HepG2 (cell line): Measurements from ENCODE around the gene ARL3. TPM values are rescaled to one million over a fixed set of nuclear protein-coding genes. Genes with fewer than 3 reads are reported as not detected.

ENCODE experiments used
- ELF3 ChIP-seq: IDR thresholded peaks from 2 replicates; pipeline ENCODE4 v1.6.1; 2016; ENCODE audit warnings: missing genetic modification reagents, missing compliant biosample characterization
- FIP1L1 ChIP-seq: fragments of 200-400 bp; formaldehyde crosslinking; IDR thresholded peaks from 2 replicates; pipeline ENCODE4 v1.6.1; 2018; ENCODE audit warnings: low read depth, mild to moderate bottlenecking, low read length, moderate library complexity, borderline replicate concordance; ENCODE audit not compliant: insufficient read depth
- FOXC1 ChIP-seq: sonication (generic); formaldehyde crosslinking; IDR thresholded peaks from 2 replicates; pipeline ENCODE4 v1.8.0; 2022; ENCODE audit warnings: mild to moderate bottlenecking, missing genetic modification reagents, borderline replicate concordance
- MAF1 ChIP-seq: sonication (generic); formaldehyde crosslinking; IDR thresholded peaks from 2 replicates; pipeline ENCODE4 v1.5.0; 2020; ENCODE audit warnings: missing genetic modification reagents, borderline replicate concordance
- MNT ChIP-seq: fragments of 450-650 bp; IDR thresholded peaks from 2 replicates; pipeline ENCODE4 v1.6.1; 2016
- NCOR1 ChIP-seq: fragments of 200-600 bp; sonication (generic); IDR thresholded peaks from 2 replicates; pipeline ENCODE4 v1.7.0; 2017; ENCODE audit warnings: antibody characterized with exemption, low read length, borderline replicate concordance
- RARA ChIP-seq: IDR thresholded peaks from 2 replicates; pipeline ENCODE4 v1.6.1; 2016; ENCODE audit warnings: missing genetic modification reagents, missing compliant biosample characterization
- REXO4 ChIP-seq: sonication (generic); formaldehyde crosslinking; IDR thresholded peaks from 2 replicates; pipeline ENCODE4 v1.8.0; 2022; ENCODE audit warnings: missing genetic modification reagents, mild to moderate bottlenecking, borderline replicate concordance
- TBL1XR1 ChIP-seq: fragments of 150-350 bp; IDR thresholded peaks from 2 replicates; pipeline ENCODE4 v1.6.1; 2014; ENCODE audit warnings: borderline replicate concordance, low read length; ENCODE audit not compliant: partially characterized antibody
- ZBTB25 ChIP-seq: IDR thresholded peaks from 2 replicates; pipeline ENCODE4 v1.6.1; 2018; ENCODE audit warnings: missing genetic modification reagents
- ZFP1 ChIP-seq: IDR thresholded peaks from 2 replicates; pipeline ENCODE4 v1.6.1; 2016
- ZMAT3 ChIP-seq: sonication (generic); formaldehyde crosslinking; conservative IDR thresholded peaks from 2 replicates; pipeline ENCODE4 v1.7.0; 2021; ENCODE audit warnings: missing genetic modification reagents
- ZMYM4 ChIP-seq: sonication (generic); formaldehyde crosslinking; IDR thresholded peaks from 2 replicates; pipeline ENCODE4 v1.8.1; 2023; ENCODE audit warnings: mild to moderate bottlenecking, missing genetic modification reagents
- ZNF589 ChIP-seq: sonication (generic); formaldehyde crosslinking; conservative IDR thresholded peaks from 2 replicates; pipeline ENCODE4 v1.8.0; 2022; ENCODE audit warnings: mild to moderate bottlenecking, moderate library complexity, missing genetic modification reagents
- ZNF646 ChIP-seq: sonication (generic); formaldehyde crosslinking; IDR thresholded peaks from 2 replicates; pipeline ENCODE4 v1.9.0; 2021; ENCODE audit warnings: mild to moderate bottlenecking, missing genetic modification reagents
- polyA plus RNA-seq, 8 experiments: library from polyadenylated mRNA; depleted of rRNA in 3 of 8; stranded (reverse) in 7 of 8; unstranded in 1 of 8; fragments of >200 nt; fragmentation: Illumina TruSeq in 4 of 8; extraction: Trizol in 4 of 8; gene quantifications; 2 replicates each; pipeline versions ENCODE4 v1.2.1 to v1.2.3, GENCODE V29; 2011 to 2016; ENCODE audit warnings: low read depth in 4 of 8, missing spikeins in 1 of 8, mixed read lengths in 1 of 8; ENCODE audit not compliant: insufficient read depth in 1 of 8
- total RNA-seq, 5 experiments: library from RNA; depleted of rRNA; stranded (reverse); fragments of >200 nt; fragmentation: Illumina TruSeq; extraction: Trizol; gene quantifications; 2 replicates each; pipeline ENCODE4 v1.2.3, GENCODE V29; 2016; ENCODE audit warnings: low read depth in 1 of 5
- TF ChIP-seq, protein P1 (sequence below): IDR thresholded peaks from 2 replicates; pipeline ENCODE4 v1.6.1; 2016; ENCODE audit warnings: control low read depth
- TF ChIP-seq, protein P2 (sequence below): sonication (generic); formaldehyde crosslinking; IDR thresholded peaks from 2 replicates; pipeline ENCODE4 v1.4.0; 2020; ENCODE audit warnings: missing genetic modification reagents, borderline replicate concordance

Gene ARL3
- total and polyA plus RNA-seq, 2 of the 13 experiments (the other 11 are each of a cell fraction or from before 2014, with no cell fraction given) = 5.2 to 6.6 TPM

DNA sequence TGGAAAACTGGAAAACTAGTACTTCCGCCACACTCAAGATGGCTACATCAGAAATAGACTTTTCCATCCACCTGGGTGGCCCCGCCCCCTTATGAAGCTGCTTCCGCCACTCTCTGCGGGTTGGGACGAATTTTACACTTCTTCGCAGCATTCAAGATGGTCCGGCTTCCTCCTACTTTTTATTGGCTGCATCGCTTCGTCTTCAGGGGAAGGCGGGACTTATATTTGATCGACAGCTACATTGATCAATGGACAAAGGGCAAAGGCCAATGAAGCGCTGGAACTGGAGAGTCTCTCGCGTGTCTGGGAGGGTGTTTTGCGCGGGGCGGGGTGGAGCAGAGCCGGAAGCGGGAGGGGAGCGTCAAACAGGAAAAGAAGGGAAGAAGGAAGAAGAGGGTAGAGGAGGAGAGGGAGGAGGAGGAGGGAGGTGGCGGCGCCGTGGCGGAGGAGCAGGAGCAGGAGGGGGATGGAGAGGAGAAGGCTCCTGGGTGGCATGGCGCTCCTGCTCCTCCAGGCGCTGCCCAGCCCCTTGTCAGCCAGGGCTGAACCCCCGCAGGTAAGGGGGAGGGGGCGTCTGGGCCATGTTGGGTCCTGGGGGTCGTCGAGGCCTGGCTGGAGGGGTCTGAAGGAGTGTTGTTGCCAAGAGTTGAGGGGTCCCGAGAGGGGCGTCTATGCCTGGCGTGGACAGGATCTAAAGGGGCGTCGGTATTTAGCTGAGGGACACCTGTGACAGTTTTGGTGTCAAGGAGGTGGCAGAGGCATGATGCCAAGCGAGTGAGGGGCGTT, 29.6 kb upstream of the ARL3 start, which contains the start of gene WBP1L (continued):
- TF ChIP-seq NCOR1 (peak; percentile 79; the same call in 1 of the 2 replicates), ELF3 (peak; percentile 88), ZNF589 (CRISPR knock-in tag) (no peak), REXO4 (no peak), RARA (no peak), MAF1 (CRISPR knock-in tag) (no peak), FIP1L1 (peak; percentile 82; the same call in 1 of the 2 replicates), MNT (0 out of 2 replicates have a peak, but pooled peaks have one; percentile 14), ZFP1 (CRISPR knock-in tag) (peak; percentile 41; the same call in 1 of the 2 replicates), TBL1XR1 (no peak), ZMAT3 (no peak), FOXC1 (CRISPR knock-in tag) (0 out of 2 replicates have a peak, but pooled peaks have one; percentile 56), ZNF646 (no peak), ZMYM4 (CRISPR knock-in tag) (peak; percentile 76), ZBTB25 (CRISPR knock-in tag) (0 out of 2 replicates have a peak, but pooled peaks have one; percentile 43)
- TF ChIP-seq, protein P1, sequence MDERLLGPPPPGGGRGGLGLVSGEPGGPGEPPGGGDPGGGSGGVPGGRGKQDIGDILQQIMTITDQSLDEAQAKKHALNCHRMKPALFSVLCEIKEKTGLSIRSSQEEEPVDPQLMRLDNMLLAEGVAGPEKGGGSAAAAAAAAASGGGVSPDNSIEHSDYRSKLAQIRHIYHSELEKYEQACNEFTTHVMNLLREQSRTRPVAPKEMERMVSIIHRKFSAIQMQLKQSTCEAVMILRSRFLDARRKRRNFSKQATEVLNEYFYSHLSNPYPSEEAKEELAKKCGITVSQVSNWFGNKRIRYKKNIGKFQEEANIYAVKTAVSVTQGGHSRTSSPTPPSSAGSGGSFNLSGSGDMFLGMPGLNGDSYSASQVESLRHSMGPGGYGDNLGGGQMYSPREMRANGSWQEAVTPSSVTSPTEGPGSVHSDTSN (CRISPR knock-in tag) = peak; percentile 97
- TF ChIP-seq, protein P2, sequence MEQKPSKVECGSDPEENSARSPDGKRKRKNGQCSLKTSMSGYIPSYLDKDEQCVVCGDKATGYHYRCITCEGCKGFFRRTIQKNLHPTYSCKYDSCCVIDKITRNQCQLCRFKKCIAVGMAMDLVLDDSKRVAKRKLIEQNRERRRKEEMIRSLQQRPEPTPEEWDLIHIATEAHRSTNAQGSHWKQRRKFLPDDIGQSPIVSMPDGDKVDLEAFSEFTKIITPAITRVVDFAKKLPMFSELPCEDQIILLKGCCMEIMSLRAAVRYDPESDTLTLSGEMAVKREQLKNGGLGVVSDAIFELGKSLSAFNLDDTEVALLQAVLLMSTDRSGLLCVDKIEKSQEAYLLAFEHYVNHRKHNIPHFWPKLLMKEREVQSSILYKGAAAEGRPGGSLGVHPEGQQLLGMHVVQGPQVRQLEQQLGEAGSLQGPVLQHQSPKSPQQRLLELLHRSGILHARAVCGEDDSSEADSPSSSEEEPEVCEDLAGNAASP (CRISPR knock-in tag) = 0 out of 2 replicates have a peak, but pooled peaks have one; percentile 20
